ENCODE measurements around the gene APBB2.

- TF ChIP-seq CTCF (IDR thresholded peaks at IDR 0.05) (no peak), POLR2AphosphoS5 (IDR thresholded peaks at IDR 0.05) (no peak)
Observed at GRCh38 chr4:40951026-40951425, 263.3 kb downstream of the APBB2 start.

Data from gastroesophageal sphincter (tissue), 3 donors.